Epithelial cell of proximal tubule (primary cell): ENCODE data around the gene NT5DC2. TPM values are rescaled to one million over a fixed set of nuclear protein-coding genes. Genes with fewer than 3 reads are reported as not detected.
"Not testable (repeated sequence)": the region's sequence is repeated elsewhere in the genome, so short reads cannot be mapped to it uniquely, and the experiment has no call there.

ENCODE experiments used
- DNase-seq: peaks from one replicate; pipeline ENCODE4 v3.0.0-alpha.2; 2011; ENCODE audit warnings: low read depth
- H3K4me3 ChIP-seq: 2 replicates; pipeline ENCODE4 v1.5.1; 2011; ENCODE audit warnings: low read depth, mild to moderate bottlenecking, low read length
- total RNA-seq: library from RNA; depleted of rRNA; stranded (reverse); fragments of >200 nt; gene quantifications from 2 replicates; pipeline ENCODE4 v1.2.3, GENCODE V29; 2015
- TF ChIP-seq, protein P1 (sequence below): conservative IDR thresholded peaks from 2 replicates; pipeline ENCODE4 v1.5.1; 2012; ENCODE audit warnings: low read depth, mild to moderate bottlenecking, low read length

NT5DC2 gene
- total RNA-seq, 1 donor from 2014 or later: 144 TPM

DNA sequence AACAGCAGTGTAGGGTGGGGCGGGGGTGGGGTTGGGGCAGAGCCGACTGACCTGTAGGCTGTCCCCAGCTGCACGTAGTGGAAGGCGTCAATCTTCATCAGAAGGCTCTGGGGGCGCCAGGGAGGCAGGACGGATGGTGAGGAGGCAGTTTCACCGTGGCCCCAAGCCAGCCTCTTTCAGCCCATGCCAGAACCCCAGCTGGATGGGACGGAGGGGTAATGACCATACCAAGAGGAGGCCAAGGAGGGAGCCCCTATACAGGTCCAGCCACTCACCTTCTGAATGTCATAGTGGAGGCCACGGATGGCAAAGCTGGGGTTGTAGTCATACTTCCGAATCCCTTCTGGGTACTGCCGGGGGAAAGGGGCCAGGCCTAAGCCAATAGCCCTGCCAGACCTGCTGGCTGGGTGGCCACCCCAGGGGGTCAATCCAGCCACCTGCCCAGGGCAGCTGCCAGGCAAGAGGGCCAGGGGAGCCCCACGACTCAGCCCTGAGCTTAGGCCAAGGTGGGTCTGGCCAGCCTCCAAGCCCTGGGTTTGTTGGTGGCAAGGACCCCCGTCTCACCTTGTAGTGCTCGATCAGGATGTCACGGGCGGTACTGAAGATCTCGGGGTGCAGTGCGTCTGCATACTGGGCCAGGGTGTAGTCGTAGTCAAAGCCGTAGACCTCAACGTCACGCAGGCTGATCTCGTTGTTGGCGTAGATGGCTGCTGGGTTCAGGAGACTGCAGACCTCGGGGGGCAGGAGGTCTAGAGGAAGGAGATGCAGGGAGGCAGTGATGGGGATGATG lies 4.9 kb downstream of the NT5DC2 start:
- DNase-seq: no peak
- no peak overlapping the region for H3K4me3 ChIP-seq
- TF ChIP-seq, protein P1, sequence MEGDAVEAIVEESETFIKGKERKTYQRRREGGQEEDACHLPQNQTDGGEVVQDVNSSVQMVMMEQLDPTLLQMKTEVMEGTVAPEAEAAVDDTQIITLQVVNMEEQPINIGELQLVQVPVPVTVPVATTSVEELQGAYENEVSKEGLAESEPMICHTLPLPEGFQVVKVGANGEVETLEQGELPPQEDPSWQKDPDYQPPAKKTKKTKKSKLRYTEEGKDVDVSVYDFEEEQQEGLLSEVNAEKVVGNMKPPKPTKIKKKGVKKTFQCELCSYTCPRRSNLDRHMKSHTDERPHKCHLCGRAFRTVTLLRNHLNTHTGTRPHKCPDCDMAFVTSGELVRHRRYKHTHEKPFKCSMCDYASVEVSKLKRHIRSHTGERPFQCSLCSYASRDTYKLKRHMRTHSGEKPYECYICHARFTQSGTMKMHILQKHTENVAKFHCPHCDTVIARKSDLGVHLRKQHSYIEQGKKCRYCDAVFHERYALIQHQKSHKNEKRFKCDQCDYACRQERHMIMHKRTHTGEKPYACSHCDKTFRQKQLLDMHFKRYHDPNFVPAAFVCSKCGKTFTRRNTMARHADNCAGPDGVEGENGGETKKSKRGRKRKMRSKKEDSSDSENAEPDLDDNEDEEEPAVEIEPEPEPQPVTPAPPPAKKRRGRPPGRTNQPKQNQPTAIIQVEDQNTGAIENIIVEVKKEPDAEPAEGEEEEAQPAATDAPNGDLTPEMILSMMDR: no peak

DNA sequence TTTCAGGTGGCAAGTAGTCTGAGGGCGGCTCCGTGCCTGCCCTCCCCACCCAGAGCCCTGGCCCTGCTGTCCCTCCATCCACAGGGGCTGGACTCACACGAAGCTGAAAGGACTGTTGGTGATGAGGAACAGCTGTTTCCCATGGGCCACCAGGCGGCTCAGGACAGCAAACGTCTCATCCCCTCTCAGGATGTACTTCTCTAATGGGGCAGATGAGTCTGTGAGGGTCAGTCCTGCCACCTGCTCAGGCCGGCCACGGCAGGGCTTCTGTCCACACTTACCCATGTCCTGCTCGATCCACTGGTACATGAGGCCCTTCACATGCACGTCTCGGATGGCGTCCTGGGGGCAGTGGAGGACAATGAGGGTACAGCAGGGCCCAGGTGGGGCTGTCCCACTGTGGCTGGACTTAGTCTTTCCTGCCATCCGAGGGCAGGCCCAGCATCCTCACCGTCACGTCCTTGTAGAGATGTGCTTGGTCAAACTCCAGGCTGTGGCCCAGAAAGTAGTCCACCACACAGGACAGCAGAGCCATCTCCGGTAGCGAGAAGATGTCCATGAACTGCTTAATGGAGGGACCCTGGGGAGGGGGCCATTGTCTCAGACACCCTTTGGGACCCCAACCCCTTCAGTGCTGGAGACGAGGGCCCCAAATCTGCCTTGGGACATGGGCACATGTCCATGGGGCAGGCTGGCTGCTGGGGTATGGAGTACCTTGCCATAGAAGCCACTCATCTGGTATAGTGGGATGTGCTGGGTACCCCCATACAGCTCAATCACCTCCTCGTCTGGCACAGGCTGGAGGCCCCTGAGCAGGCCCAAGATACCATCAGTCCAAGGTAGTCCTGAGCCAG lies 5.7 kb downstream of the NT5DC2 start:
- H3K4me3 ChIP-seq: no peak overlapping the region
- TF ChIP-seq, protein P1: no peak
- DNase-seq: no peak

DNA sequence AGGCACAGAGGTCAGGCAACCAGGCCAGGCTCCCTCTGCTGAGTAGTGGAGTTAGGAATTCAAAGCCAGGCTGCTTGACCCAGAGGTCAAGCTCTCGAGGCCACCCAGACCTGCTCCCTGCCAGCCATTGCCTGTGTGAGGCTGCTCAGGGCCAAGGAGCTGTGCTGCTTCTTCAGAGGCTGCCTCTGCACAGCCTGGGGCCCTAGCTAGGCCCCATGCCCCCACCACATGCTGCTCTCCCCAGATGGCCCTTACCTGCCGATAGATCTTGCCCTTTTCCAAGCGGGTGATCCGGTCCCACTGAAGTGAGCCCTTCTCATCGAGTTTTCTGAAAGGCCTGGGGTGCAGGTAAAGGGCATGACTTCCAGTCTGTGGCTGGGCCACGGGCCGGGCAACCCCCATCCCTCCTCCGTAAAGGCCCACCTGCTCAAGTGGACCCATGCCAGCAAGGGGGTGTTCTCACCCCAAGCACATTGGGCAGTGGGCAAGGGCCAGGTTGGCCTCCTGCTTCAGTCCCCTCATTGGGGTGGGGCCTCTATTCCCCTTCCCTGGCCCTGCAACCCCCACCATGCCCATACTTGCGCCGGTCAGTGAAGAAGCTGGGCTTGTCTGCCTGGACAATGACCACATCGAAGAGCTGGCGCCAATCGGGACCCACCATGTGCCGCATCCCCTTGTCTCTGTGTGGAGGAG lies 6.5 kb downstream of the NT5DC2 start:
- no peak for DNase-seq
- TF ChIP-seq, protein P1: no peak
- no peak overlapping the region for H3K4me3 ChIP-seq

DNA sequence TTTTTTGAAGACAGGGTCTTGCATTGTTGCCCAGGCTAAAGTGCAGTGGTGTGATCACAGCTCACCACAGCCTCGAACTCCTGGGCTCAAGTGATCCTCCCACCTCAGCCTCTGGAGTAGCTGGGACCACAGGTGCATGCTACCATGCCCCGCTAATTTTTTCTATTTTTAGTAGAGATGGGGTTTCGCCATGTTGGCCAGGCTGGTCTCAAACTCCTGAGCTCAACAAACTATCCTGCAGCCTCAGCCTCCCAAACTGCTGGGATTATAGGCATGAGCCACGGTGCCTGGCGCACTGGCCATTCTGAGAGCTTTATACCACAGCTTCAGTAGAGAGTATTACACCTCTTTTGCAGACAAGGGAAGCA lies 7.0 kb downstream of the NT5DC2 start:
- not testable (repeated sequence) for H3K4me3 ChIP-seq, DNase-seq

DNA sequence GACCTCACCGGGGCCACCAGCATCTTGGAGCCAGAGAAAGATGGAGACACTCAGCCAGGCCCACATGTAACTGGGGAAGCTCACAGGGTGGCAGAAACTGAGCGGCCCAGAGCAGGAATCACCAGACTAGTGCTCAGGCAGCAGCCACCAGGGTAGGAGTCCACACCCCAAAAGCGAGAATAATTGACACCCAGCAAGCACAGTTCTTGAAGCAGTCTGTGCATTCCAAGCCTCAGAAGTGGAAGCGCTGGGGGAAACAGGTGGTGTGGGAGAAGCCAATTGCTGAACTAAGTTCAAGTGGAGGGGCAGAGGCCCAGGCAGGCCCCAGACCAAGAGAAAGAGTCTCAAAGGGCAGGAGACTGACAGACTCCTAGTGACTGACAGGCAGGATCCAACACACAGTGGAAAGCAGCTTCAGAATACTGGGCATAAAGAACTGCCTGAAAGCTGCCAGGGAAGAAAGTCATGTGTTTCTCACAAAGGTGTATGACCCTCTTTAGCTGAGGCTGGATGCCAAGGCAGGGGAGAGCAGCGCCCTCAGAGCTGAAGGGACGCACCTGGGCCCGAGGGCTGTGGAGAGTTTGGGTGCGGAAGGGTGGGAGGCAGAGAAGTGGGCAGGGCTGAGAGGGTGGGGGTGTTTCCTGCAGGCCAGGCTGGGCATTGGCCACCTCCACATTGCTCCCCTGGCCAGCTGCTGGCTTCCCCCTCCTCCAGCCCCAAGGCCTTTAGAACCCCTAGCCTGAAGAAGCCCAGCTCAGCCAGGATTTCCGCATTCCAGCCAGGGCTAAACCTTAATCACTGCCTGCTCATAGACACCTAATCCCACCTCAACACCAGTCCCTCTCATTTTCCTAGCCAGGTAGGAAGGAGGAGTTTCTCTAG lies 7.7 kb downstream of the NT5DC2 start:
- H3K4me3 ChIP-seq: no peak overlapping the region
- TF ChIP-seq, protein P1: no peak
- no peak for DNase-seq

DNA sequence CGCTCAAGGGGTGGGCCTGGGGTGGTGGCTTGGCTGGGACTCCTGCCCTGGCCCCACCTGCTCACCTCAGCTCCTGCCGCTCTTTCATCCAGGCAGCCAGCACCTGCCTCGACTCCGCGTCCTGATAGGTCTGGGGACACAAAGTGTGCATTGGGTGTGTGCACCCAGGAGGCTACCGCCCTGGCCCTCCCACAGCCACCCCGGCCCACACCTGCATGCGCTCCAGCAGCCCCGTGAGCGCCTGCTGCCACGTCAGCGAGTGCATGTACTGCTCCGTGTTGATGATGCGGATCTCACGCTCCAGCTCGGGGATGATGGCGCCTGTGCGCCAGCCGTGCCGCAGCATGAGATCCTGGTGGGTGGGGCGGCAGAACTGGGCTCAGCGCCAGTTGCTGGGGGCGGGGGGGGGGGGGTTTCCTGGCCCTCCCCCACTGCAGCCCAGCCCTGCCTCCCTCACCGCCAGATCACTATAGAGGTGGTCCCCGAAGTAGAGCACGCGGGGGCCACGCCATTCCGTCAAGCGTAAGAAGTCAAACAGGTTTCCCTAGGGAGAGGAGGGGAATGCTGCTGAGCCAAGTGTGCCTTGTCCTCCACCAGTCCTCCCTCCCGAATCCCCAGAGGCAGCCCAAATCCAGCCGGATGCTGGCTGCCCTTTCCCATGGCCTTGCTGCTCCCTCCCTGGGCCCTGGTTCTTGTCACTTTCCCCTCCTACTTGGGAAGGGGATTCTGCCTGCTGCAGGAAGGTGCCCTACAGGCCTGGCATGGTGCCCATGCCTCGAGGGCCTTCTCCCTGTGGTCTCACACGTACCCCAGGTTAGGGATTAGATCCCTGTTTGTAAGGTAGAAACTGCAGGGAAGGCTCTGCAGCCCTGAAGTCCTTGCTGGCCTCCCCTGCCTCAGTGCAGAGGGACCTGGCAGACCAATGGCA lies 8.6 kb downstream of the NT5DC2 start:
- TF ChIP-seq, protein P1: no peak
- H3K4me3 ChIP-seq: no peak overlapping the region
- no peak for DNase-seq
